Right ventricle myocardium inferior (tissue), 1 donor: ENCODE results near the gene KDM2B. TPM values are rescaled to one million over a fixed set of nuclear protein-coding genes. Genes with fewer than 3 reads are reported as not detected.

ENCODE experiments used
- ATAC-seq: fragments of 200-7000 bp; cut with Tn5 transposase; one replicate; pipeline ENCODE4 v1.9.1; 2020; ENCODE audit warnings: mild to moderate bottlenecking, moderate library complexity
- DNase-seq: peaks from one replicate; pipeline ENCODE4 v3.0.0; 2021; ENCODE audit errors: missing footprints
- intact Hi-C: fragments of 100-400 bp; cut with DNase I; formaldehyde crosslinking; loops from one replicate; pipeline ENCODE4 v1.11.0; 2022
- total RNA-seq: library from RNA; stranded (reverse); fragmentation: NEBNext Ultra II Directional; extraction: Animal tissue kit (Norgen Biotek cat#: 25700); gene quantifications from one replicate; pipeline ENCODE4 v1.2.1, GENCODE V29; 2021
- donor health status: DM: no; HTN: yes; CAD: no; lungs with severe emphysema.

Gene KDM2B
- total RNA-seq, 1 donor from 2014 or later: 13.1 TPM

GRCh38 chr12:121452985-121453360 lies 127.8 kb downstream of the KDM2B start:
- intact Hi-C loops: no loop called here
- ATAC-seq (no peak), DNase-seq (no peak)

- DNase-seq (no peak), ATAC-seq (no peak)
- intact Hi-C loops: no loop called here
These were observed 128.4 kb downstream of the KDM2B start for GRCh38 chr12:121452340-121452984.

GRCh38 chr12:121451961-121452339 lies 128.9 kb downstream of the KDM2B start:
- no peak for DNase-seq
- ATAC-seq: no peak
- intact Hi-C loops: no loop called here

- DNase-seq: no peak
- intact Hi-C loops: no loop called here
- no peak for ATAC-seq
These were observed 132.0 kb downstream of the KDM2B start for GRCh38 chr12:121448771-121449315.

GRCh38 chr12:121446750-121447149 lies 134.1 kb downstream of the KDM2B start:
- no peak for DNase-seq
- ATAC-seq: no peak
- intact Hi-C loops: no loop called here

- no peak for DNase-seq
- intact Hi-C loops: loop anchor here (5.0 kb wide), 1 partner anchor 113 kb away; no protein-coding TSS in a partner anchor
- ATAC-seq: no peak
These were observed 136.0 kb downstream of the KDM2B start for GRCh38 chr12:121444842-121445202.

GRCh38 chr12:121443911-121444841 lies 136.6 kb downstream of the KDM2B start:
- ATAC-seq: no peak
- intact Hi-C loops: loop anchor here (5.0 kb wide), 1 partner anchor 112 kb away; no protein-coding TSS in a partner anchor
- DNase-seq: no peak

- peak; percentile 85 for ATAC-seq
- DNase-seq: peak; percentile 92
- intact Hi-C loops: loop anchor here (5.0 kb wide), 1 partner anchor 111 kb away; no protein-coding TSS in a partner anchor
These were observed 137.5 kb downstream of the KDM2B start for GRCh38 chr12:121443193-121443870.

GRCh38 chr12:121442028-121442948 lies 138.5 kb downstream of the KDM2B start:
- intact Hi-C loops: loop anchor here (5.0 kb wide), 1 partner anchor 110 kb away; no protein-coding TSS in a partner anchor
- no peak for DNase-seq
- no peak for ATAC-seq

- no peak for ATAC-seq
- intact Hi-C loops: loop anchor here (5.0 kb wide), 1 partner anchor 109 kb away; no protein-coding TSS in a partner anchor
- no peak for DNase-seq
These were observed 139.3 kb downstream of the KDM2B start for GRCh38 chr12:121441555-121441954.

GRCh38 chr12:121440768-121441167 lies 140.1 kb downstream of the KDM2B start:
- DNase-seq (no peak), ATAC-seq (no peak)
- intact Hi-C loops: loop anchor here (5.0 kb wide), 1 partner anchor 108 kb away; no protein-coding TSS in a partner anchor

- ATAC-seq (no peak), DNase-seq (no peak)
- intact Hi-C loops: loop anchor here (5.0 kb wide), 1 partner anchor 107 kb away; no protein-coding TSS in a partner anchor
These were observed 141.1 kb downstream of the KDM2B start for GRCh38 chr12:121439715-121440114.

GRCh38 chr12:121438905-121439304 lies 141.9 kb downstream of the KDM2B start:
- intact Hi-C loops: no loop called here
- ATAC-seq (no peak), DNase-seq (no peak)

- intact Hi-C loops: no loop called here
- DNase-seq: no peak
- ATAC-seq: no peak
These were observed 144.1 kb downstream of the KDM2B start for GRCh38 chr12:121436706-121437105.

GRCh38 chr12:121432740-121433480 lies 147.9 kb downstream of the KDM2B start:
- ATAC-seq (no peak), DNase-seq (no peak)
- intact Hi-C loops: no loop called here

GRCh38 chr12:121430833-121431415 lies 149.9 kb downstream of the KDM2B start:
- intact Hi-C loops: no loop called here
- no peak for ATAC-seq
- DNase-seq: no peak

GRCh38 chr12:121428883-121429282 lies 151.9 kb downstream of the KDM2B start:
- DNase-seq: no peak
- intact Hi-C loops: no loop called here
- no peak for ATAC-seq
